HG03520 (cell line): ENCODE measurements around the gene GATC.
A peak's percentile ranks its signal among the peaks of the same experiment; 100 is the strongest.

ENCODE experiments used
- ATAC-seq: cut with Tn5 transposase; IDR thresholded peaks from one replicate; pipeline ENCODE4 v1.9.1; 2021; ENCODE audit warnings: mild to moderate bottlenecking, moderate library complexity; ENCODE audit not compliant: unreplicated experiment

The GATC gene

DNA sequence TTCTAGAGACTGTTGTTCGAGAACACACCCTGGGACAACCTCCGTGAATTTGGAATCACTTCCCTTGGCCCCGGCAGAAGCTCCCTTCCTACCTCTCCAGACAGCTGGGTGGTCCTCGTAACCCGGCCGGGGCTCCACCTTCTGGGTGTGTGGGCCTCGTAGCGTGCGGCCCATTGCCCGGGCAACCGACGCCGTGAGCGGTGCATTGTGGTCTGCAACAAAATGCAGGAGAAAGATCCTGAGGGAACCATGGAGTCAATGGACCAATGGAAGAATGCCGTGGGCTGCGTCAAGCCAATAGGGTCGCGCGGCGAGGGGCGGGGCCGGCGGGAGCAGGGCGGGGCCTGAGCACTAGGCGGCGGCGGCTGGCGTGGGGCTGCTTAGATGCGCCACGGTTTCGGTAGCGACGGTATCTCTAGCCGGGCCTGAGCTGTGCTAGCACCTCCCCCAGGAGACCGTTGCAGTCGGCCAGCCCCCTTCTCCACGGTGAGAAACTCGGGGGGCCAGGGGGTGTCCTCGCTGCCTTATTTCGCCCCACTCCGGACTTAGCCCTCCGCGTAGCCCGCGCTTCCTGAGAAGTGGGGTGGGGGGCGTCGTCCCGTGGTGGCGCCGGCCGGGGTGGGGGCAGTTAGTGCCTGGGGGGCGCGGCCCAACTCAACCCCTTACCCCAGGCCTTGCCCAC lies 49.6 kb downstream of the GATC start, which contains the start of gene DYNLL1:
DYNLL1 (plus strand) TSS at position 383 of the 682 bp plus-strand sequence. CDS start 309 bp downstream, outside the sequence.
- ATAC-seq: peak; percentile 84

DNA sequence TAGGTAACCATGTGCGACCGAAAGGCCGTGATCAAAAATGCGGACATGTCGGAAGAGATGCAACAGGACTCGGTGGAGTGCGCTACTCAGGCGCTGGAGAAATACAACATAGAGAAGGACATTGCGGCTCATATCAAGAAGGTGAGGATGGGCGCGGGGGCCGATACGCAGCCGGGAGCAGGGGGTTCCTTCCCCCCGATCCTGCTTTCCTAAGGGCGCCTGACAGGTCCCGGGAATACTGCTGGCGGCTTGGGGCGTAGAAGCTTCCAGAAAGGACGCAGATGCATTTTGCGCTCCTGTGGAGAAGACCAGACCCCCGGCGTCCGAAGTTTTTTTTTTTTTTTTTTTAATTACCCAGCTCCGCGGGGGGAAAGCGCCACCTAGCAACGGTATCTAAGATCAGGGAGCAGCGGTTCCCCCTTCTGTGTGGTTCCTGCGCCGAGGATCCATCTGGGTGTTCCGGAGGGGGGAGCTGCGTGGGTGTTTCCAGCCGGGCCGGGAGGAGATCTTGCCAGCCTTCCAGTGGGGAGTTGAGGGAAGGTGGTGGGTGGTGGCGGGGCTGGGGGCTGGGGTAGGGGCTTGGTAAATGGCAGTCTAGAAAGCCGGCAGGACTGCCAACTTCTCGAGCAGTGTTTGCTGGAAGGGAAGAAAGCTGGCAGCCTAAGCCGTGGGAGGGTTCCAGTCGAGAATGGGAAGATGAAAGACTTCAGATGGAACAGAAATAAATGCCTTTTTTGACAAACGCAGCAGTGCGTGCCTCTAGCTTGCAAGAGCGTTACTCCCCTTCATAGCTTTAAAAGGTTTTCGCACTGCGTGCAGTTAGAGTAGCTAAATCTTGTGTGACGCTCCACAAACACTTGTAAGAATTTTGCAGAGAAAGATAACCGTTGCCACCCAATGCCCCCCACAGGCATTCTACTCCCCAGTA lies 50.4 kb downstream of the GATC start:
- no peak for ATAC-seq

DNA sequence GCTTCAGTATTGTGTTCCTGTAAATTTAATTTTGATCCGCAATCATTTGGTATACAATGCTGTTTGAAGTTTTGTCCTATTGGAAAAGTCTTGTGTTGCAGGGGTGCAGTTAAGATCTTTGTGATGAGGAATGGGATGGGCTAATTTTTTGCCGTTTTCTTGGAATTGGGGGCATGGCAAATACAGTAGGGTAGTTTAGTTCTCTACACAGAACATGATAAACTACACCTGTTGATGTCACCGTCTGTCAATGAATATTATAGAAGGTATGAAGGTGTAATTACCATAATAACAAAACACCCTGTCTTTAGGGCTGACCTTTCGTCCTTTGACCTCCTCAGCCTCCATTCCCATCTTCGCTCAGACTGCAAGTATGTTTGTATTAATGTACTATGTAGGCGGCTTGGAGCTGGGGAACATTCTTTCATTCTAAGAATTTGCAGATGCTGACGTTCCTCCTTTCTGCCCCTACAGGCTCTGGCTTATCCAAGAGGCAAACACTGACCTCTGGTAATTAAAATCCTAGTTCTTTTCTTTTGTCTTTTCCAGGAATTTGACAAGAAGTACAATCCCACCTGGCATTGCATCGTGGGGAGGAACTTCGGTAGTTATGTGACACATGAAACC lies 51.4 kb downstream of the GATC start:
- no peak for ATAC-seq

DNA sequence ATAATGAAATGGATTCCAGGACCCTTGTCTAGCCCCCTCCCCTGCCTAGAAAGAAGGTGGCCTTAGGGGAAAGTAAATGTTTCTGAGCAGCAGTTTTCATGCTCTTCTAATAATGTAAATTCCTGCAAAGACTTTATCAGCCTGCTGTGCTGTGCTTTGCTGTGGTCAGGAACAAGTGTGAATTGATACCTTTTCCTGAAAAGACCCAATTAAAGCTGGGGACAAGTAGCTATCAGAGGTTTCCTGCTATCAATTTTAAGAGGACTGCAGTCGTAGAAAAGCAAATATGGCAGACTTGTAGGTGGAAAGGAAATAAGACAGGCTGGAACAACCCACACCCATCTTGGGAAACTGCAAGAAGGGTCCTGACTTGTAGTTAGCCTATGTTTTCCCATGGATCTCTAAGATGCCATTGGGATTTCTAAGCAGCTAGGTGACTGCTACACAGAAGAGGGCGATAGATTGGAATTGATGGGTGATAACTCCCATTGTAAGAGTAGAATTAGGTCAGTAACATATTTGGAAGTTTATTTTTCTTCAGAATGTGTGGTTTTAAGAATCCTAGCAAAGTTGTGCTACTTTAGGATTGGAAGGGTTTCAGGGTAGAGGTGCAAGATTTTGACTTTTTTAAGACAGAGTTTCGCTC lies 52.7 kb downstream of the GATC start:
- no peak for ATAC-seq

DNA sequence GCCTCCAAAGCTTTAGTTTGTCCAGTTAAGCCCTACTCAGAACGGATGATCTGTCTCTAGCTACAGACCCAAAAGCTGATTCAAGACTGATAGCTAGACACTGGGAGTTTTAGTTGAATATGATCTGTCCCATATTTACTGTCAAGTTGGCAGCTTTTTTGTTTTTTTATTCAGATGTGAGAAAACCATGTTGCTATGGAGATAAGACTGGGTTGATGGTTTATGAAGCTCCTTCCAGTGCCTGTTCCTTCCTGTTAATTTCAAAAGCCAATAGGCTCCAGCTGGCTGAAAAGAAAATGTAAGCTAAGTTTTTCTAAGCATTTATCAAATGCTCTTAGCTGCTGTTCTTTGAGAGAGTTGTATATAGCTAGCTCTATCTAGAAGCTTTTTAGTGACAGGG lies 54.3 kb downstream of the GATC start:
- no peak for ATAC-seq

DNA sequence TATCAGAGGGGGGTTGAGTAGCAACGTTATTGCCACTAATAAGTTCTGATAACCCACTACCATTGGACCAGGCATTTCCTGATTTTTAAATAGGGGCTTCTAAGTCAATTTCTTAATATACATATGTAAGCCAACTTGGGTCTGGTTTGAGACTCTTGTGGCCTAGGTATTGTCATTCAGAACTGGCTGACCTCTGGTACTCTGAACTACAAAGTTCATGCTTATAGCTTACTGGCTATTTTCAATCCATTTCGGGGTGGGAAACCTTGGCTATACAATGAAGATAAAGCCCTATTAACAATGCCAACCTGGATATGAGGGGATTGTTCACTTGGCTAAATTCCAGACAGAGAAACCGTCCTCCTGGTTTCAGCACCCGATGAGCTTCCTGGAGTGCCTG lies 58.3 kb downstream of the GATC start:
- no peak for ATAC-seq

DNA sequence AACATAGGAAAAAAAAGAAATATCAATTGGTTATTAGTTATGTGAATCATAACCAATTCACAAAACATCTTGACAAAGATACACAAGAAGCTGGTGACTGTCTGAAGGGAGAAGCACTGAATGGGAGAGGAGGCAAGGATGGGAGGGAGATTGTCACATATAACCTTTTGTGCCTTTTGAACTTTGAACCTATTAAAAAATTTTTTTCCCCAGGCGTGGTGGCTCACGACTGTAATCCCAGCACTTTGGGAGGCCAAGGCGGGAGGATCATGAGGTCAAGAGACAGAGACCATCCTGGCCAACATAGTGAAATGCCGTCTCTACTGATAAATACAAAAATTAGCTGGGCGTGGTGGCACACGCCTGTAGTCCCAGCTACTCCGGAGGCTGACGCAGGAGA lies 62.3 kb downstream of the GATC start:
- no peak for ATAC-seq
